GM23248 (cell line): ENCODE results near the gene HSD17B12.

ENCODE experiments used
- EZH2 ChIP-seq: fragments of 200-600 bp; sonication (generic); IDR thresholded peaks from 2 replicates; pipeline ENCODE4 v1.6.1; 2018; ENCODE audit warnings: antibody characterized with exemption, mild to moderate bottlenecking; ENCODE audit not compliant: insufficient read depth, poor library complexity, severe bottlenecking
- EZH2phosphoT487 ChIP-seq: fragments of 200-600 bp; sonication (generic); IDR thresholded peaks from 2 replicates; pipeline ENCODE4 v1.6.1; 2018; ENCODE audit warnings: antibody characterized with exemption, moderate library complexity, mild to moderate bottlenecking, low read depth; ENCODE audit not compliant: insufficient read depth

DNA sequence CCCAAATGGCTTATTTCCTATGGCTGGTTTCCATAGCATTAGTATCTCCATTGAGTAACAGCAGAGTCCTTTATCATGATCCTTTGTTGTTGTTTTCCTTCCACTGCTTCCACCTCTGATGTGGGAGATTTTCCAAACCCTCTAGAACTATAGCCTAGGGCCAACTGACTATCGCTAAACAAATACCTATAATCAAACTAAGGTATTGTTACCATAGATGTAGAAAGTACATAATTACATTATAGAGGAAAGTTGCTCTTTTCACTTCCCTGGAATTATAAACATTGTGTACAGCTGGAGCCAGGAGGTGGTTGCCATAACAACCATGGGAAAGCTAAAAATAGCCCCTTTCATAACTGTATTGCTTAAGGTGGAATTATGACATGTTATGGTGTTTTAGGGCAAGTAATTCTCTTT, 153.1 kb downstream of the HSD17B12 start:
- TF ChIP-seq EZH2 (no peak), EZH2phosphoT487 (no peak)
